GM19397 (cell line): ENCODE measurements around the gene INPP5D.

ENCODE experiments used
- ATAC-seq: cut with Tn5 transposase; IDR thresholded peaks from one replicate; pipeline ENCODE4 v1.9.1; 2021; ENCODE audit warnings: mild to moderate bottlenecking, moderate library complexity; ENCODE audit not compliant: unreplicated experiment

INPP5D gene

GRCh38 chr2:233201258-233202013 is 141.3 kb downstream of the INPP5D start:
- ATAC-seq = no peak

GRCh38 chr2:233202531-233202944 is 142.4 kb downstream of the INPP5D start:
- no peak for ATAC-seq

GRCh38 chr2:233203060-233203459 is 142.9 kb downstream of the INPP5D start:
- no peak for ATAC-seq

- ATAC-seq = no peak
Measured at GRCh38 chr2:233204286-233204936, 144.3 kb downstream of the INPP5D start.

GRCh38 chr2:233208382-233209116 is 148.4 kb downstream of the INPP5D start:
- no peak for ATAC-seq

GRCh38 chr2:233209117-233209532 is 149.0 kb downstream of the INPP5D start:
- ATAC-seq = no peak

GRCh38 chr2:233209533-233210171 is 149.5 kb downstream of the INPP5D start:
- no peak for ATAC-seq

- ATAC-seq = no peak
Measured at GRCh38 chr2:233210281-233210680, 150.1 kb downstream of the INPP5D start.

- no peak for ATAC-seq
Measured at GRCh38 chr2:233210843-233211547, 150.9 kb downstream of the INPP5D start.

- no peak for ATAC-seq
Measured at GRCh38 chr2:233211548-233211895, 151.4 kb downstream of the INPP5D start.

- no peak for ATAC-seq
Measured at GRCh38 chr2:233213011-233213410, 152.9 kb downstream of the INPP5D start.

GRCh38 chr2:233213975-233214374 is 153.8 kb downstream of the INPP5D start:
- no peak for ATAC-seq

- ATAC-seq = no peak
Measured at GRCh38 chr2:233217892-233218377, 157.8 kb downstream of the INPP5D start.

GRCh38 chr2:233218836-233219235 is 158.7 kb downstream of the INPP5D start:
- no peak for ATAC-seq

- no peak for ATAC-seq
Measured at GRCh38 chr2:233219848-233220247, 159.7 kb downstream of the INPP5D start.

GRCh38 chr2:233221378-233222063 is 161.4 kb downstream of the INPP5D start:
- no peak for ATAC-seq

- no peak for ATAC-seq
Measured at GRCh38 chr2:233223059-233223894, 163.1 kb downstream of the INPP5D start.

- ATAC-seq = no peak
Measured at GRCh38 chr2:233225230-233226068, 165.3 kb downstream of the INPP5D start.
